Thyroid gland (tissue), 4 donors: ENCODE data around the gene RNF26.

Experiments used
- CTCF ChIP-seq, 6 experiments: fragments of 200-600 bp in 3 of 6; fragments of 450-650 bp in 3 of 6; sonication (generic) in 3 of 6; IDR thresholded peaks; one replicate each; pipeline ENCODE4 v1.5.1; 2016 to 2019; ENCODE audit warnings: antibody characterized with exemption in 6 of 6, mild to moderate bottlenecking in 2 of 6, inconsistent platforms in 1 of 6, moderate library complexity in 1 of 6
- POLR2A ChIP-seq, 2 donors: fragments of 450-650 bp; IDR thresholded peaks; one replicate each; pipeline ENCODE4 v1.6.1; 2017; ENCODE audit warnings: antibody characterized with exemption in 2 of 2, mild to moderate bottlenecking in 2 of 2, moderate library complexity in 1 of 2

- TF ChIP-seq CTCF (IDR thresholded peaks at IDR 0.05) (no peak), POLR2A (IDR thresholded peaks at IDR 0.05) (no peak)
Measured at GRCh38 chr11:119310682-119311052, 23.7 kb upstream of the RNF26 start.
